ENCODE data around the gene ADCK1. TPM values are rescaled to one million over a fixed set of nuclear protein-coding genes. Genes with fewer than 3 reads are reported as not detected.
A peak's percentile ranks its signal among the peaks of the same experiment; 100 is the strongest.
"Not testable (repeated sequence)": the region's sequence is repeated elsewhere in the genome, so short reads cannot be mapped to it uniquely, and the experiment has no call there.

The ADCK1 gene
- total and polyA plus RNA-seq, 8 donors, result 0.58 to 39.1 (median 4.0) TPM

DNA sequence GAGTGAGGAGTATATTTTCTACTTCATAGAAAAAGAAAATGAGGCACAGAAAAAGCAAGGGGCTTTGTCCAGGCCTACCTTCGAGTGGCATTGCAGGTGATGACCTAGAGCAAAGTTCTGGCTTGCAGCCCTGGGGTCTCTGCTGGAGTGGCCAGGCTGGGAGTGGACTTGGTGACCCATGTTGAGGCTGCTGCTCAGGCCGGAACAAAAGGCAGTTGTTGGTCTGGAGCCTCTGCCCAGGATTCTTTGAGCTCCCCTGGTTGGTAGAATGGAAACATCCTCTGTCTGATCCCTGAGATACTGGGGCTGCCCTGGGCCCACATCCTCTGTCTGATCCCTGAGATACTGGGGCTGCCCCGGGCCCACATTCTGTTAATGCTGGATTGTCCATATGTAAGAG lies 86.1 kb downstream of the ADCK1 start:
- Histone ChIP-seq H3K36me3 (peaks cover 7 to 30% (median 23%) of the 10 kb centered on the region in 4 donors), H3K4me1 (peaks cover 0 to 15% (median 3%) of the 10 kb centered on the region in 4 donors), H3K27me3 (no peaks in the 10 kb centered on the region), H3K27ac (no peak overlapping the region), H3K9me3 (peaks cover 0 to 4% (median 0%) of the 10 kb centered on the region in 4 donors), H3K4me3 (no peak overlapping the region)
- intact Hi-C loops (cut with DNase I; ENCODE audit: low total_unique reads), result no loop called here
- WGBS, 5 donors, result 69 to 92% (median 87%) methylated on average over 2 to 3 of the region's 3 CpGs
- no peak for TF ChIP-seq EP300 (IDR thresholded peaks at IDR 0.05)
- TF ChIP-seq, protein P1, sequence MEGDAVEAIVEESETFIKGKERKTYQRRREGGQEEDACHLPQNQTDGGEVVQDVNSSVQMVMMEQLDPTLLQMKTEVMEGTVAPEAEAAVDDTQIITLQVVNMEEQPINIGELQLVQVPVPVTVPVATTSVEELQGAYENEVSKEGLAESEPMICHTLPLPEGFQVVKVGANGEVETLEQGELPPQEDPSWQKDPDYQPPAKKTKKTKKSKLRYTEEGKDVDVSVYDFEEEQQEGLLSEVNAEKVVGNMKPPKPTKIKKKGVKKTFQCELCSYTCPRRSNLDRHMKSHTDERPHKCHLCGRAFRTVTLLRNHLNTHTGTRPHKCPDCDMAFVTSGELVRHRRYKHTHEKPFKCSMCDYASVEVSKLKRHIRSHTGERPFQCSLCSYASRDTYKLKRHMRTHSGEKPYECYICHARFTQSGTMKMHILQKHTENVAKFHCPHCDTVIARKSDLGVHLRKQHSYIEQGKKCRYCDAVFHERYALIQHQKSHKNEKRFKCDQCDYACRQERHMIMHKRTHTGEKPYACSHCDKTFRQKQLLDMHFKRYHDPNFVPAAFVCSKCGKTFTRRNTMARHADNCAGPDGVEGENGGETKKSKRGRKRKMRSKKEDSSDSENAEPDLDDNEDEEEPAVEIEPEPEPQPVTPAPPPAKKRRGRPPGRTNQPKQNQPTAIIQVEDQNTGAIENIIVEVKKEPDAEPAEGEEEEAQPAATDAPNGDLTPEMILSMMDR (IDR thresholded peaks at IDR 0.05), result no peak
- no peak for TF ChIP-seq POLR2A (IDR thresholded peaks at IDR 0.05)
- no peak for TF ChIP-seq POLR2AphosphoS5 (IDR thresholded peaks at IDR 0.05)
- DNase-seq, result no peak

DNA sequence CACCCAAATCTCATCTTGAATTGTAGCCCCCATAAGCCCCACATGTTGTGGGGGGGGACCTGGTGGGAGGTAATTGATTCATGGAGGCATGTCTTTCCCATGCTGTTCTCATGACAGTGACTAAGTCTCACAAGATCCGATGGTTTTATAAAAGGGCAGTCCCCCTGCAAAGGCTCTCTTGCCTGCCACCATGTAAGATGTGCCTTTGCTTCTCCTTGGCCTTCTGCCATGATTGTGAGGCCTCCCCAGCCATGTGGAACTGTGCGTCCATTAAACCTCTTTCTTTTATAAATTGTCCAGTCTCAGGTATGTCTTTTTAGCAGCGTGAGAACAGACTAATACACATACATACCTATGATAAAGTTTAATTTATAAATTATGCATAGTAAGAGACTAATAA lies 89.0 kb downstream of the ADCK1 start:
- H3K27me3 ChIP-seq; H3K27ac ChIP-seq; H3K4me3 ChIP-seq; H3K4me1 ChIP-seq; intact Hi-C loops (cut with DNase I; ENCODE audit: low total_unique reads); DNase-seq; H3K9me3 ChIP-seq: not testable (repeated sequence)
- 93 to 100% (median 98%) methylated on average over 3 of the region's 3 CpGs for WGBS, 5 donors
- H3K36me3 ChIP-seq, result peaks cover 7 to 30% (median 23%) of the 10 kb centered on the region in 4 donors

DNA sequence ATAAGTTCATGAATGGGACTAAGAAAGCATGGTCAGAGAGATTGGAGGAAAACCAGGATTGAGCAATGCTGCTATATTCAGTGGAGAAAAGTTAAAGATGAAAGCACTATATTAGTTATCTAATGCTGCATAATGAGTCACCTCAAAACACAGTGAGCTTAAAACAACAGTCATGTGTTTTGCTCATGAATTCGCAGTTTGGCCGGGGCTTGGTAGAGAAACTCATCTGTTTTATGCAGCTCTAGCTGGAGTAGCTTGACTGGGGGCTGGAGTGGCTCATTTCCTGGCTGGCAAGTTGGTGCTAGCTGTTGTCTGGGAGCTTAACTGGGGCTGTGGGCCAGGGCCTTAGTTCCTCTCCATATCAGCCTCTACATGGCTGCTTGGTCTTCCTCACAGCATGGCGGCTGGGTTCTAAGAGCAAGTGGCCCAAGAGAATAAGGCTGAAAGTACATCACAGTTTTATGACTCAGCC lies 90.1 kb downstream of the ADCK1 start:
- intact Hi-C loops (cut with DNase I; ENCODE audit: low total_unique reads), result no loop called here
- TF ChIP-seq POLR2A (IDR thresholded peaks at IDR 0.05), result no peak
- TF ChIP-seq POLR2AphosphoS5 (IDR thresholded peaks at IDR 0.05), result no peak
- TF ChIP-seq, protein P1 (IDR thresholded peaks at IDR 0.05), result no peak
- no peak overlapping the region for H3K27ac ChIP-seq
- peaks cover 0 to 4% (median 0%) of the 10 kb centered on the region in 4 donors for H3K9me3 ChIP-seq
- peaks cover 7 to 30% (median 23%) of the 10 kb centered on the region in 4 donors for H3K36me3 ChIP-seq
- no peaks in the 10 kb centered on the region for H3K4me1 ChIP-seq
- DNase-seq, result no peak
- H3K27me3 ChIP-seq, result no peaks in the 10 kb centered on the region
- WGBS, 5 donors, result 85 to 98% (median 95%) methylated on average over 3 of the region's 3 CpGs
- no peak overlapping the region for H3K4me3 ChIP-seq

DNA sequence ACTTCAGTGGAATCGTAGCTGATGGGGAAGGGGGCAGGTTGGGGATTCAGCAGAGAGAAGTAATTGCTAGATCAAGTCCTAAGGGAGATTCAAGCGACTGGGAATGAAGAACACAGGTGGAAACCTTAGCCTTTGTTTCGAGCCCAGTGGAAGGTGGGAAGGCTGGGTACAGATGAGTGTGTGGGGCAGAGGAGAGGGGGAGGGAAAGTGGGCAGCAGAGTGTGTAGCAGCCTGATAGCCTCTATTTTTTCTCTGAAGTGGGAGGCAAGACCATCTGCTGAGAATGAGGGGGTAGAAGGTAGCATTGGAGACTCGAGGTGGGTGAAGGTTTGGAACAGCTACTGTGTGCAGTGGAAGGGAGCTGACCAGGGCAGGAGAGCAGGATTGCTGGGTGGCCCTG lies 91.0 kb downstream of the ADCK1 start:
- no peak overlapping the region for H3K4me3 ChIP-seq
- no peaks in the 10 kb centered on the region for H3K4me1 ChIP-seq
- H3K27ac ChIP-seq, result no peak overlapping the region
- WGBS, 5 donors, result 69 to 97% (median 90%) methylated on average over 4 of the region's 4 CpGs
- H3K27me3 ChIP-seq, result no peaks in the 10 kb centered on the region
- no peak for DNase-seq
- intact Hi-C loops (cut with DNase I; ENCODE audit: low total_unique reads), result no loop called here
- H3K9me3 ChIP-seq, result peaks cover 0 to 4% (median 0%) of the 10 kb centered on the region in 4 donors
- TF ChIP-seq, protein P1 (IDR thresholded peaks at IDR 0.05), result no peak
- TF ChIP-seq EP300 (IDR thresholded peaks at IDR 0.05) (no peak), POLR2AphosphoS5 (IDR thresholded peaks at IDR 0.05) (no peak), POLR2A (IDR thresholded peaks at IDR 0.05) (no peak)
- peaks cover 7 to 30% (median 23%) of the 10 kb centered on the region in 4 donors for H3K36me3 ChIP-seq

DNA sequence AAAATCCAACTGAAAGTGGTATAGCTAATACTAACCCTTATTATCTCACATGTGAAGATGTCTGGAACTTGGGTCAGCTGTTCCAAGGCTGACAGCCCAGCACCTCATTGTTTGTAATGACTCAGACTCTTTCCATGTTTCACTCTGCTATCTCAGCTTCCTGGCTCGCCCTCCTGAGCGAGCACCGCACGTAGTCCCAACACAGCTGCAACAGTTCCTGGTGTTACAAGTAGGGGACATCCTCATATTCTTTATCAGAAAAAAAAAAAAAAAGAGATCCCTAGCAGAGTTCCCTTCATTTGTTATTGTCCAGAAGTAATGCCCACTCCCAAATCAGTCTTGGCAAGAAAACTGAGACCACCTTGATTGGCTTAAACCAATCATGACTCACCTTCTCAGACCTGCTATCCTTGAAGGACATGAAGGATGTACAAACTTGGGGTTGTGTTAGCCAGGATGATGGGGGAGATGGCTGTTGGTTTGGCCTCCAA lies 92.5 kb downstream of the ADCK1 start:
- H3K4me1 ChIP-seq, result no peaks in the 10 kb centered on the region
- intact Hi-C loops (cut with DNase I; ENCODE audit: low total_unique reads), result no loop called here
- DNase-seq, result peak in 1 of 2 donors; percentile 31
- H3K27ac ChIP-seq, result no peak overlapping the region
- peaks cover 0 to 4% (median 0%) of the 10 kb centered on the region in 4 donors for H3K9me3 ChIP-seq
- no peaks in the 10 kb centered on the region for H3K27me3 ChIP-seq
- TF ChIP-seq, protein P1 (IDR thresholded peaks at IDR 0.05), result no peak
- TF ChIP-seq EP300 (IDR thresholded peaks at IDR 0.05), result no peak
- TF ChIP-seq POLR2AphosphoS5 (IDR thresholded peaks at IDR 0.05), result no peak
- TF ChIP-seq POLR2A (IDR thresholded peaks at IDR 0.05), result no peak
- H3K36me3 ChIP-seq, result peaks cover 3 to 22% (median 18%) of the 10 kb centered on the region in 4 donors
- WGBS, 5 donors, result 59 to 79% (median 69%) methylated on average over 4 of the region's 4 CpGs
- H3K4me3 ChIP-seq, result no peak overlapping the region
